Nephron progenitor cell (in vitro differentiated cells): ENCODE results near the gene ALDH8A1.

Source experiments
- DNase-seq: peaks from one replicate; pipeline ENCODE4 v3.0.0; 2021
- H3K27ac Mint-ChIP-seq: 2 replicates; pipeline ENCODE4 v1.8.0; 2021; ENCODE audit warnings: mild to moderate bottlenecking, moderate library complexity, mixed read lengths
- H3K27me3 Mint-ChIP-seq: 2 replicates; pipeline ENCODE4 v1.8.0; 2021; ENCODE audit warnings: mild to moderate bottlenecking, low read depth, mixed read lengths; ENCODE audit not compliant: poor library complexity
- H3K36me3 Mint-ChIP-seq: 2 replicates; pipeline ENCODE4 v1.8.0; 2021; ENCODE audit warnings: low read depth, mixed read lengths
- H3K4me1 Mint-ChIP-seq: 2 replicates; pipeline ENCODE4 v1.8.0; 2021; ENCODE audit warnings: mixed read lengths
- H3K4me3 Mint-ChIP-seq: 2 replicates; pipeline ENCODE4 v1.8.0; 2021; ENCODE audit warnings: mild to moderate bottlenecking, moderate library complexity, mixed read lengths
- H3K9me3 Mint-ChIP-seq: 2 replicates; pipeline ENCODE4 v1.8.0; 2021; ENCODE audit warnings: mild to moderate bottlenecking, moderate library complexity, mixed read lengths
- CTCF ChIP-seq: fragments of 200-600 bp; sonication (generic); IDR thresholded peaks from 2 replicates; pipeline ENCODE4 v1.5.0; 2021; ENCODE audit warnings: antibody characterized with exemption

The ALDH8A1 gene

GRCh38 chr6:134950482-134950881, 581 bp upstream of the ALDH8A1 start:
- no peaks in the 10 kb centered on the region for H3K36me3 Mint-ChIP-seq
- peaks cover 4% of the 10 kb centered on the region for H3K27me3 Mint-ChIP-seq
- H3K4me1 Mint-ChIP-seq = no peaks in the 10 kb centered on the region
- peaks cover 9% of the 10 kb centered on the region for H3K9me3 Mint-ChIP-seq
- H3K4me3 Mint-ChIP-seq = no peak overlapping the region
- no peak for DNase-seq
- H3K27ac Mint-ChIP-seq = no peak overlapping the region
- TF ChIP-seq CTCF = no peak

- Mint-ChIP-seq H3K4me3 (no peak overlapping the region), H3K4me1 (no peaks in the 10 kb centered on the region), H3K36me3 (no peaks in the 10 kb centered on the region), H3K27me3 (peaks cover 4% of the 10 kb centered on the region), H3K9me3 (peaks cover 9% of the 10 kb centered on the region), H3K27ac (no peak overlapping the region)
- no peak for TF ChIP-seq CTCF
- no peak for DNase-seq
Observed at GRCh38 chr6:134948691-134949090, 1.2 kb downstream of the ALDH8A1 start.

DNA sequence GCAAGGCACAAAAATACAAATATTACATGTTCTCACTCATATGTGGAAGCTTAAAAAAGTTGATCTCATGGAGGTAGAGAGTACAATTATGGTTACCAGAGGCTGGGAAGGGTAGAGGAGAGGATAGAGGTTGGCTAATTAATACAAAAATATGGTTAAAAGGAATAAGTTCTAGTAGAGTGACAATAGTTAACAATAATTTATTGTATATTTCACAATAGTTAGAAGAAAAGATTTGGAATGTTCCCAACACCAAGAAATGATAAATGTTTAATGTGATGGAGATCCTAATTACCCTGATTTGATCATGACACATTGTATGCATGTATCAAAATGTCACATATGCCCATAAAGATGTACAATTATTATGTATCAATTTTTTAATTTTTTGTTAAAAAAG, 1.8 kb downstream of the ALDH8A1 start:
- H3K27me3 Mint-ChIP-seq = peaks cover 4% of the 10 kb centered on the region
- peaks cover 9% of the 10 kb centered on the region for H3K9me3 Mint-ChIP-seq

GRCh38 chr6:134945045-134945444, 4.9 kb downstream of the ALDH8A1 start:
- peaks cover 9% of the 10 kb centered on the region for H3K9me3 Mint-ChIP-seq
- H3K27ac Mint-ChIP-seq = no peak overlapping the region
- H3K4me3 Mint-ChIP-seq = no peak overlapping the region
- DNase-seq = no peak
- H3K36me3 Mint-ChIP-seq = no peaks in the 10 kb centered on the region
- H3K4me1 Mint-ChIP-seq = peaks cover 5% of the 10 kb centered on the region
- H3K27me3 Mint-ChIP-seq = no peaks in the 10 kb centered on the region
- no peak for TF ChIP-seq CTCF

More for the DNA sequence above, 1.8 kb downstream of the ALDH8A1 start:
- Mint-ChIP-seq H3K36me3 (no peaks in the 10 kb centered on the region), H3K4me3 (no peak overlapping the region), H3K27ac (no peak overlapping the region), H3K4me1 (no peaks in the 10 kb centered on the region)
- no peak for TF ChIP-seq CTCF
- DNase-seq = no peak

DNA sequence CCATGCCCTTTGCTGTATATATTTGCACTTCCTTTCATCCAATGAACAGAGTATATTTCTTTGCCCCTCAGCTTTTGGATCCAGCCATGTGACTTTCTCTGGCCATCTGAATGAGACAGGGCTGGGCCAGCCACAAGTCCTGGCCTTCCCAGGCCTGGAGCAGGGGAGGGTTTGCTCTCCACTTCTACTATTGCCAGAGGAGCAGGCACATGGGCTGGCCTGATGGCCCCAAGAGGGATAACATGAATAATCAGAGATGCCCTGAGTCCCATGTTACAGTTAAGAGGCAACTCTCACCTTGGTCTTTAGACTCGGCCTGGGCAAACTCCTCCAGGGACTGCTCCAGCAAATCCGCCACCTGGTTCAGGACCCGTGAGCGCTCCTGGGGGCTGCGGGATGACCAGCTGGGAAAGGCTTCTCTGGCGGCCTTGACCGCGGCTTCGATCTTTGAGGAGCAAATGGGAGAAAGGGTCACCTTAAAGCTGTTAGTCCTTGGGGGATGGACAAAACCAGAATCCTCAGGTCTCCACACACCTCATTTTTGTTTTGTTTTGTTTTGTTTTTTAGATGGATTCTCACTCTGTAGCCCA, 6.3 kb downstream of the ALDH8A1 start:
- H3K36me3 Mint-ChIP-seq = no peaks in the 10 kb centered on the region
- H3K9me3 Mint-ChIP-seq = peaks cover 9% of the 10 kb centered on the region
- DNase-seq = no peak
- TF ChIP-seq CTCF = no peak
- H3K27ac Mint-ChIP-seq = no peak overlapping the region
- H3K4me3 Mint-ChIP-seq = no peak overlapping the region
- H3K4me1 Mint-ChIP-seq = peaks cover 5% of the 10 kb centered on the region
- H3K27me3 Mint-ChIP-seq = no peaks in the 10 kb centered on the region

GRCh38 chr6:134938896-134939295, 11.0 kb downstream of the ALDH8A1 start:
- Mint-ChIP-seq H3K36me3 (no peaks in the 10 kb centered on the region), H3K4me1 (peaks cover 23% of the 10 kb centered on the region), H3K9me3 (no peaks in the 10 kb centered on the region), H3K4me3 (no peak overlapping the region), H3K27me3 (peaks cover 3% of the 10 kb centered on the region), H3K27ac (no peak overlapping the region)
- DNase-seq = no peak
- no peak for TF ChIP-seq CTCF
